Measurements from ENCODE around the gene IFT52.

- no peak for TF ChIP-seq CTCF (IDR thresholded peaks at IDR 0.05)
- TF ChIP-seq POLR2A (IDR thresholded peaks at IDR 0.05), result no peak
These were observed 75.9 kb downstream of the IFT52 start, which contains the start of gene MYBL2 for GRCh38 chr20:43666376-43667328.

Data from esophagus squamous epithelium (tissue), 4 donors.